NB4 (cell line): Measurements from ENCODE around the gene GDPGP1.

Experiments used
- CTCF ChIP-seq: IDR thresholded peaks from one replicate; pipeline ENCODE4 v1.5.1; 2012; ENCODE audit warnings: low read depth, low read length
- MAX ChIP-seq: IDR thresholded peaks from 2 replicates; pipeline ENCODE4 v1.6.1; 2011; ENCODE audit warnings: low read depth, low read length

GRCh38 chr15:90294601-90295269, 60.7 kb downstream of the GDPGP1 start:
- no peak for TF ChIP-seq CTCF
- no peak for TF ChIP-seq MAX
